ENCODE results near the gene NOC4L. TPM values are rescaled to one million over a fixed set of nuclear protein-coding genes. Genes with fewer than 3 reads are reported as not detected.

NOC4L gene
- total RNA-seq, 1 donor from 2014 or later: 16.5 TPM

GRCh38 chr12:132146098-132146497 is 1.8 kb downstream of the NOC4L start:
- Histone ChIP-seq H3K79me2 (ENCODE audit: insufficient read depth, low read length) (peaks cover 61% of the 10 kb centered on the region), H3K4me3 (ENCODE audit: insufficient read depth, low read depth, low read length) (no peak overlapping the region), H3K27me3 (ENCODE audit: insufficient read depth, low read length) (no peaks in the 10 kb centered on the region), H4K20me1 (ENCODE audit: insufficient read depth, low read length) (peaks cover 47% of the 10 kb centered on the region), H3K9ac (ENCODE audit: low read length) (no peak overlapping the region), H3K36me3 (ENCODE audit: insufficient read depth, low read length) (no peaks in the 10 kb centered on the region), H2AFZ (ENCODE audit: low read depth, low read length) (no peak overlapping the region), H3K9me3 (ENCODE audit: insufficient read depth, low read depth, low read length) (no peaks in the 10 kb centered on the region), H3K4me1 (ENCODE audit: insufficient read depth, low read length) (peaks cover 16% of the 10 kb centered on the region), H3K27ac (ENCODE audit: low read depth, low read length) (no peak overlapping the region), H3K4me2 (ENCODE audit: low read length) (no peak overlapping the region)
- no peak for DNase-seq (ENCODE audit: low read depth)
- no peaks in the 10 kb centered on the region for H3K27me3 Mint-ChIP-seq (ENCODE audit: low read depth, unreplicated experiment)
- H3K4me3 Mint-ChIP-seq (ENCODE audit: unreplicated experiment): peak overlapping the region; percentile 46
- H3K36me3 Mint-ChIP-seq (ENCODE audit: low read depth, unreplicated experiment): peaks cover 3% of the 10 kb centered on the region
- no peaks in the 10 kb centered on the region for H3K9me3 Mint-ChIP-seq (ENCODE audit: unreplicated experiment)
- TF ChIP-seq, protein P1, sequence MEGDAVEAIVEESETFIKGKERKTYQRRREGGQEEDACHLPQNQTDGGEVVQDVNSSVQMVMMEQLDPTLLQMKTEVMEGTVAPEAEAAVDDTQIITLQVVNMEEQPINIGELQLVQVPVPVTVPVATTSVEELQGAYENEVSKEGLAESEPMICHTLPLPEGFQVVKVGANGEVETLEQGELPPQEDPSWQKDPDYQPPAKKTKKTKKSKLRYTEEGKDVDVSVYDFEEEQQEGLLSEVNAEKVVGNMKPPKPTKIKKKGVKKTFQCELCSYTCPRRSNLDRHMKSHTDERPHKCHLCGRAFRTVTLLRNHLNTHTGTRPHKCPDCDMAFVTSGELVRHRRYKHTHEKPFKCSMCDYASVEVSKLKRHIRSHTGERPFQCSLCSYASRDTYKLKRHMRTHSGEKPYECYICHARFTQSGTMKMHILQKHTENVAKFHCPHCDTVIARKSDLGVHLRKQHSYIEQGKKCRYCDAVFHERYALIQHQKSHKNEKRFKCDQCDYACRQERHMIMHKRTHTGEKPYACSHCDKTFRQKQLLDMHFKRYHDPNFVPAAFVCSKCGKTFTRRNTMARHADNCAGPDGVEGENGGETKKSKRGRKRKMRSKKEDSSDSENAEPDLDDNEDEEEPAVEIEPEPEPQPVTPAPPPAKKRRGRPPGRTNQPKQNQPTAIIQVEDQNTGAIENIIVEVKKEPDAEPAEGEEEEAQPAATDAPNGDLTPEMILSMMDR (IDR thresholded peaks at IDR 0.05; ENCODE audit: insufficient read depth, low read depth, low read length): no peak
- TF ChIP-seq EZH2 (IDR thresholded peaks at IDR 0.05; ENCODE audit: insufficient read depth, low read length): no peak
- no peak for FAIRE-seq
- peak overlapping the region; percentile 77 for H3K27ac Mint-ChIP-seq (ENCODE audit: unreplicated experiment)
- peaks cover 5% of the 10 kb centered on the region for H3K4me1 Mint-ChIP-seq (ENCODE audit: low read depth, unreplicated experiment)

- TF ChIP-seq EZH2 (IDR thresholded peaks at IDR 0.05; ENCODE audit: insufficient read depth, low read length): no peak
- TF ChIP-seq, protein P1 (IDR thresholded peaks at IDR 0.05; ENCODE audit: insufficient read depth, low read depth, low read length): no peak
- no peak for FAIRE-seq
- no peak overlapping the region for H3K4me3 Mint-ChIP-seq (ENCODE audit: unreplicated experiment)
Observed at GRCh38 chr12:132146772-132147422, 2.6 kb downstream of the NOC4L start.

More at GRCh38 chr12:132146772-132147422, 2.6 kb downstream of the NOC4L start:
- no peak overlapping the region for H2AFZ ChIP-seq (ENCODE audit: low read depth, low read length)
- no peak overlapping the region for H3K4me2 ChIP-seq (ENCODE audit: low read length)
- DNase-seq (ENCODE audit: low read depth): no peak
- H3K27me3 Mint-ChIP-seq (ENCODE audit: low read depth, unreplicated experiment): no peaks in the 10 kb centered on the region
- no peak overlapping the region for H3K4me3 ChIP-seq (ENCODE audit: insufficient read depth, low read depth, low read length)
- peaks cover 16% of the 10 kb centered on the region for H3K4me1 ChIP-seq (ENCODE audit: insufficient read depth, low read length)
- H3K27ac ChIP-seq (ENCODE audit: low read depth, low read length): no peak overlapping the region
- H3K4me1 Mint-ChIP-seq (ENCODE audit: low read depth, unreplicated experiment): peaks cover 5% of the 10 kb centered on the region
- H4K20me1 ChIP-seq (ENCODE audit: insufficient read depth, low read length): peaks cover 45% of the 10 kb centered on the region
- no peaks in the 10 kb centered on the region for H3K27me3 ChIP-seq (ENCODE audit: insufficient read depth, low read length)
- H3K9ac ChIP-seq (ENCODE audit: low read length): no peak overlapping the region
- no peaks in the 10 kb centered on the region for H3K9me3 ChIP-seq (ENCODE audit: insufficient read depth, low read depth, low read length)
- no peak overlapping the region for H3K27ac Mint-ChIP-seq (ENCODE audit: unreplicated experiment)
- H3K9me3 Mint-ChIP-seq (ENCODE audit: unreplicated experiment): no peaks in the 10 kb centered on the region
- peaks cover 3% of the 10 kb centered on the region for H3K36me3 Mint-ChIP-seq (ENCODE audit: low read depth, unreplicated experiment)
- peaks cover 58% of the 10 kb centered on the region for H3K79me2 ChIP-seq (ENCODE audit: insufficient read depth, low read length)
- no peaks in the 10 kb centered on the region for H3K36me3 ChIP-seq (ENCODE audit: insufficient read depth, low read length)
